Caco-2 (cell line): ENCODE results near the gene MEGF9. TPM values are rescaled to one million over a fixed set of nuclear protein-coding genes. Genes with fewer than 3 reads are reported as not detected.

Experiments used
- BruUV-seq: library from RNA; stranded (reverse); fragments of 400-500 nt; replicated peaks from 2 replicates; lab custom pipeline; 2021; lab: Mats Ljungman, UMichigan
- CTCF ChIA-PET: fragments of 300-600 bp; sonication (Branson Sonifier 250); formaldehyde crosslinking; loops from one replicate; lab custom pipeline; 2022; ENCODE audit warnings: antibody characterized with exemption; lab: Charles Lee
- POLR2A ChIA-PET: fragments of 300-600 bp; sonication (Branson Sonifier 250); formaldehyde crosslinking; loops from one replicate; lab custom pipeline; 2022; ENCODE audit warnings: antibody characterized with exemption; lab: Charles Lee
- DNase-seq, 2 experiments: peaks; one replicate each; pipeline versions ENCODE4 v3.0.0 to v3.0.0-alpha.2; 2020 to 2022
- H3K27me3 ChIP-seq: replicated peaks from 2 replicates; pipeline ENCODE4 v1.6.0; 2011; ENCODE audit warnings: low read length; ENCODE audit not compliant: control insufficient read depth, insufficient read depth
- H3K36me3 ChIP-seq: 2 replicates; pipeline ENCODE4 v1.5.1; 2011; ENCODE audit warnings: low read length; ENCODE audit not compliant: control insufficient read depth, insufficient read depth
- H3K4me1 ChIP-seq: fragments of 250-450 bp; sonication (Bioruptor Pico); 2 replicates; pipeline ENCODE4 v1.5.1; 2020; ENCODE audit warnings: mild to moderate bottlenecking
- H3K4me3 ChIP-seq: 2 replicates; pipeline ENCODE4 v1.5.1; 2011; ENCODE audit warnings: low read depth, mild to moderate bottlenecking, control low read depth, low read length
- H3K9me3 ChIP-seq: fragments of 250-450 bp; sonication (Bioruptor Pico); 2 replicates; pipeline ENCODE4 v1.5.1; 2020; ENCODE audit warnings: mild to moderate bottlenecking, moderate library complexity
- H3K27ac Mint-ChIP-seq: one replicate; pipeline ENCODE4 v1.8.0; 2022; ENCODE audit warnings: mixed read lengths; ENCODE audit not compliant: unreplicated experiment
- H3K27me3 Mint-ChIP-seq: one replicate; pipeline ENCODE4 v1.8.0; 2022; ENCODE audit warnings: mixed read lengths; ENCODE audit not compliant: insufficient read depth, unreplicated experiment
- H3K36me3 Mint-ChIP-seq: one replicate; pipeline ENCODE4 v1.8.0; 2022; ENCODE audit warnings: mild to moderate bottlenecking, mixed read lengths; ENCODE audit not compliant: insufficient read depth, unreplicated experiment
- H3K4me1 Mint-ChIP-seq: one replicate; pipeline ENCODE4 v1.8.0; 2022; ENCODE audit warnings: low read depth, mixed read lengths; ENCODE audit not compliant: unreplicated experiment
- H3K4me3 Mint-ChIP-seq: one replicate; pipeline ENCODE4 v1.8.0; 2022; ENCODE audit warnings: mild to moderate bottlenecking, moderate library complexity, mixed read lengths; ENCODE audit not compliant: unreplicated experiment
- H3K9me3 Mint-ChIP-seq: one replicate; pipeline ENCODE4 v1.8.0; 2022; ENCODE audit warnings: mixed read lengths; ENCODE audit not compliant: unreplicated experiment
- CTCF ChIP-seq, 2 experiments: fragments of 200-600 bp in 1 of 2; IDR thresholded peaks; 1 replicate in 1 of 2; 2 replicates in 1 of 2; pipeline versions ENCODE4 v1.5.1 to v1.8.0; 2011 to 2022; ENCODE audit warnings: antibody characterized with exemption in 1 of 2, control low read depth in 1 of 2, inconsistent platforms in 1 of 2, low read depth in 1 of 2, low read length in 1 of 2, mild to moderate bottlenecking in 1 of 2, moderate library complexity in 1 of 2; ENCODE audit not compliant: insufficient read depth in 1 of 2, severe bottlenecking in 1 of 2, unreplicated experiment in 1 of 2
- intact Hi-C: fragments of 100-400 bp; cut with micrococcal nuclease; formaldehyde crosslinking; loops from one replicate; pipeline ENCODE4 v1.10.0; 2022; ENCODE audit not compliant: unreplicated experiment
- total RNA-seq: library from RNA; stranded (reverse); gene quantifications from 2 replicates; pipeline ENCODE4 v1.2.3, GENCODE V29; 2022

MEGF9 gene
- total RNA-seq, 1 experiment from 2014 or later = 2.9 TPM

- Mint-ChIP-seq H3K27me3 (no peaks in the 10 kb centered on the region), H3K4me3 (peak overlapping the region; percentile 85), H3K36me3 (peaks cover 6% of the 10 kb centered on the region), H3K4me1 (no peaks in the 10 kb centered on the region), H3K27ac (no peak overlapping the region), H3K9me3 (no peaks in the 10 kb centered on the region)
- ChIA-PET CTCF (interaction anchor here (1.4 kb wide), 1 partner anchor 93 kb away, joined by 4 read pairs; no protein-coding TSS in a partner anchor), POLR2A (no interaction called here)
- intact Hi-C loops = no loop called here
- Histone ChIP-seq H3K27me3 (no peaks in the 10 kb centered on the region), H3K9me3 (no peaks in the 10 kb centered on the region), H3K36me3 (no peaks in the 10 kb centered on the region), H3K4me1 (peaks cover 19% of the 10 kb centered on the region), H3K4me3 (peak overlapping the region; percentile 67; the same call in 1 of the 2 replicates)
- DNase-seq = no peak
- TSS peak; percentile 47 for BruUV-seq
- TF ChIP-seq CTCF (IDR thresholded peaks at IDR 0.05; ENCODE audit: insufficient read depth in 1 of 2, low read depth in 1 of 2, low read length in 1 of 2, severe bottlenecking in 1 of 2, unreplicated experiment in 1 of 2) = no peak
These were observed 1.7 kb downstream of the MEGF9 start for GRCh38 chr9:120712539-120713031.

GRCh38 chr9:120711841-120712538 is 2.3 kb downstream of the MEGF9 start:
- TF ChIP-seq CTCF (IDR thresholded peaks at IDR 0.05; ENCODE audit: insufficient read depth in 1 of 2, low read depth in 1 of 2, low read length in 1 of 2, severe bottlenecking in 1 of 2, unreplicated experiment in 1 of 2) = no peak
- no peaks in the 10 kb centered on the region for H3K4me1 Mint-ChIP-seq
- no peaks in the 10 kb centered on the region for H3K27me3 Mint-ChIP-seq
- no peak for DNase-seq
- H3K36me3 Mint-ChIP-seq = peaks cover 6% of the 10 kb centered on the region
- CTCF ChIA-PET = interaction anchor here (1.4 kb wide), 1 partner anchor 92 kb away, joined by 4 read pairs; no protein-coding TSS in a partner anchor
- no peak overlapping the region for H3K4me3 Mint-ChIP-seq
- POLR2A ChIA-PET = no interaction called here
- no peaks in the 10 kb centered on the region for H3K36me3 ChIP-seq
- no peaks in the 10 kb centered on the region for H3K27me3 ChIP-seq
- no peaks in the 10 kb centered on the region for H3K9me3 ChIP-seq
- H3K27ac Mint-ChIP-seq = no peak overlapping the region
- no TSS peak for BruUV-seq
- H3K9me3 Mint-ChIP-seq = no peaks in the 10 kb centered on the region
- intact Hi-C loops = no loop called here
- H3K4me3 ChIP-seq = no peak overlapping the region
- peaks cover 19% of the 10 kb centered on the region for H3K4me1 ChIP-seq

GRCh38 chr9:120711354-120711753 is 2.9 kb downstream of the MEGF9 start:
- no peaks in the 10 kb centered on the region for H3K4me1 Mint-ChIP-seq
- Histone ChIP-seq H3K9me3 (no peaks in the 10 kb centered on the region), H3K36me3 (no peaks in the 10 kb centered on the region), H3K27me3 (no peaks in the 10 kb centered on the region), H3K4me1 (peaks cover 19% of the 10 kb centered on the region), H3K4me3 (no peak overlapping the region)
- intact Hi-C loops = no loop called here
- no peaks in the 10 kb centered on the region for H3K27me3 Mint-ChIP-seq
- no peak overlapping the region for H3K4me3 Mint-ChIP-seq
- no peaks in the 10 kb centered on the region for H3K9me3 Mint-ChIP-seq
- no peak for DNase-seq
- BruUV-seq = no TSS peak
- peaks cover 6% of the 10 kb centered on the region for H3K36me3 Mint-ChIP-seq
- ChIA-PET CTCF (no interaction called here), POLR2A (no interaction called here)
- no peak overlapping the region for H3K27ac Mint-ChIP-seq
- no peak for TF ChIP-seq CTCF (IDR thresholded peaks at IDR 0.05; ENCODE audit: insufficient read depth in 1 of 2, low read depth in 1 of 2, low read length in 1 of 2, severe bottlenecking in 1 of 2, unreplicated experiment in 1 of 2)
